ENCODE data around the gene CLSTN1.
A peak's percentile ranks its signal among the peaks of the same experiment; 100 is the strongest.
"Not testable (repeated sequence)": the region's sequence is repeated elsewhere in the genome, so short reads cannot be mapped to it uniquely, and the experiment has no call there.

The CLSTN1 gene

DNA sequence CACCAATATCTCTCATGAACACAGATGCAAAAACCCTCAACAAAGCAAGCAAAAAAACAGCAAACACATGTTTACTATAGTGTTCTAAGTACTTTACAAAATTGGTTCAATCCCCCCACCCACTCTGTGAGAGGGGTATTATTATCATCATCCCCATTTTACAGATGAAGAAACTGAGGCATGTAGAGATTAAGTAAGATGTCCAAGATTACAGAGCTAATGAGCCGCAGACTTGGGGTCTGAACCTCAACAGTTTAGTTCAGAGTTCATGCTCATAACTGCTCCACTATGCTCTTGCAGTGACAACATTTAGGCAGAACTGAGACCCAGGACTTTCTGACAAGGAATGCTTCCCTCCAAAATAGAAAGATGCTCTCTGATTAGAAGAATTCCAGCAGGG, 21.9 kb downstream of the CLSTN1 start:
- no peak for DNase-seq (ENCODE audit: low read depth in 1 of 2, low spot score in 1 of 2)

DNA sequence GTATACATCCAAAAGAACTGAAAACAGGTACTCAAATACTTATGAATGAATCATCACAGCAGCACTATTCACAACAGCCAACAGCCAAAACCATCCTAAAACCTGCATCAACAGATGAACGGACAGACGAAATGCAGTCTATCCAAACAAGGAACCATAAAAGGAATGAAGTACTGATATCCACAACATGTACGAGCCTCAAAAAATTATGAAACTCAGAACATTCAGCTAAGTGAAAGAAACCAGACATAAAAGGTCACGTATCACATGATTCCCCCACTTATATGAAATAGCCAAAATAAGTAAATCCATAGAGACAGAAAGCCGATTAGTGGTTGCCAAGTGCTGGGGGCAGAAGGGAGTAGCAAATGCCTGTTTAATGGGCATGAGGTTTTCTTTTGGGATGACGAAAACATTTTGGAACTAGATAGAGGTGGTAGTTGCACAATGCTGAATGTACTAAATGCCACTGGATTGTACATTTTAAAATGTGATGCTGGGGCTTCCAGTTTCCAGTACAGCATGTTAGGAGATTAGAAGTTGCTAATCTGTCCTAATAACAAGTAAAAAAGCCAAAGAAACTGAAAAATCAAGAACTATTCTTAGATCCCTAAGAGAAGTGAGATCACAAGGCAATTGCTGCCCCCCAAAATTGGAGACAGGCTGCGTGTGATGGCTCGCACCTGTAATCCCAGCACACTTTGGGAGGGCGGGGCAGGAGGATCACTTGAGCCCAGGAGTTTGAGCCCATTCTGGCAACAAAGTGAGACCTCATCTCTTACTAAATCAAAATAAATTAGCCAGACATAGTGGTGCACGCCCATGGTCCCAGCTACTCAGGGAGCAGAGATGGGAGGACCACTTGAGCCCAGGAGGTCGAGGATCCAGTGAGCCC, 25.3 kb downstream of the CLSTN1 start:
- DNase-seq (ENCODE audit: low read depth in 1 of 2, low spot score in 1 of 2): no peak

GRCh38 chr1:9797049-9797448, 26.7 kb downstream of the CLSTN1 start:
- no peak for DNase-seq (ENCODE audit: low read depth in 1 of 2, low spot score in 1 of 2)

DNA sequence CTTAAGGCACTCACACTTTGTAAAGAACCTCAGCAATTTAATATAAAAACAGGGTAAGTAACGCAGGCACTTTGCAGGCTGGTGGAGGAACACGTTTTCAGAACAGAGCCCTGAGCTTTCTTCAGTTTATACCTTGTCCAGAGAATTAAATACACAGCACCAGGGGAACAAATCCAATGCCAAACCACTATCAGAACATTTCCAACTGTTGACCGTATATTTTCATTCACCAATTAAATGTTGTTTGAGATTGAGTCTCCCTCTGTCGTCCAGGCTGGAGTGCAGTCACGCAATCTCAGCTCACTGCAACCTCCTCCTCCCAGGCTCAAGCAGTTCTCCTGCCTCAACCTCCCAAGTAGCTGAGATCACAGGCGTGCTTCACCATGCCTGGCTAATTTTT, 29.7 kb downstream of the CLSTN1 start:
- DNase-seq (ENCODE audit: low read depth in 1 of 2, low spot score in 1 of 2): no peak

DNA sequence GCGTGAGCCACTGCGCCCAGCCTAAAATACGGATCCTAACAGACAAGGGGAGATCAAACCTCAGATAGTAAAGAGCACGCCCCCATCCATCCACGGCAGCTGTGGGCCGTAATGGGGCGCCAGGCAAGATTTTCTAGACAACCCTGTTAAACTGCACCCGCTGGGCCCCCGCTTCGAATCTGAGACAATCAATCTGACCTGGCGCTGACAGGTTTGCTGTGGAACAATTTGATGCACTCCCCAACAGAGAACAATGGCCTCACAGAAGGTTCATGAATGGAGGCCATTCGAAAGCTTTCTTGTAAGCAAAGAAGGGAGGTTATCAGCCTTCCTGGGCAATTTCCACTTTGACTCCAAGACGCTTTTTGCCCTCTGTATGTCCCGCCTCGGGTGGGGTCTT, 30.5 kb downstream of the CLSTN1 start:
- no peak for DNase-seq (ENCODE audit: low read depth in 1 of 2, low spot score in 1 of 2)

- DNase-seq (ENCODE audit: low read depth in 1 of 2, low spot score in 1 of 2): no peak
Measured at GRCh38 chr1:9792156-9793042, 31.4 kb downstream of the CLSTN1 start.

DNA sequence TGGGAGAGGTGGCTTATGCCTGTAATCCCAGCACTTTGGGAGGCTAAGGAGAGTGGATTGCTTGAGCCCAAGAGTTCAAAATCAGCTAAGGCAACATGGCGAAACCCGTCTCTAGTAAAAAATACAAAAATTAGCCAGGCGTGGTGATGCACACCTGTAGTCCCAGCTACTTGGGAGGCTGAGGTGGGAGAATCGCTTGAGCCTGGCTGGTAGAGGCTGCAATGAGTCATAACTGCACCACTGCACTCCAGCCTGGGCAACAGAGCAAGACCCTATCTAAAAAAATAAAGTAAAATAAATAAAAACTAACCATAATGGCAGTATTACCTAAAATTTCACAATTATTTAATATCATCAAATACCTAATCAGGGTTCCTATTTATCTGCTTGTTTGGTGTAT, 34.1 kb downstream of the CLSTN1 start:
- not testable (repeated sequence) for DNase-seq (ENCODE audit: low read depth in 1 of 2, low spot score in 1 of 2)

DNA sequence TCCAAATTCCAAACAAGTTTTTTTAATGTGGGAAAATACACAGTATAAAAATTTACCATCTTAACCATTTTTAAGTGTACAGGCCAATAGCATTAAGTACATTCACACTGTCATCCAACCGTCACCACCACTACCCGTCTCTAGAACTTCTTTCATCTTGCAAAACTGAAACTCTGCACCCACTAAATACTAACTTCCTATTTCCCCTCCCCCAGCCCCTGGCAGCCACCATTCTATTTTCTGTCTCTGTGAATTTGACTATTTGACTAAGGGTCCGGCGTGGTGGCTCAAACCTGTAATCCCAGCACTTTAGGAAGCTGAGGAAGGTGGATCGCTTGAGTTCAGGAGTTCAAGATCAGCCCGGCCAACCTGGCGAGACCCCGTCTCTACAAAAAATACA, 36.1 kb downstream of the CLSTN1 start:
- peak; percentile 15 to 49 for DNase-seq (ENCODE audit: low read depth in 1 of 2, low spot score in 1 of 2)

DNA sequence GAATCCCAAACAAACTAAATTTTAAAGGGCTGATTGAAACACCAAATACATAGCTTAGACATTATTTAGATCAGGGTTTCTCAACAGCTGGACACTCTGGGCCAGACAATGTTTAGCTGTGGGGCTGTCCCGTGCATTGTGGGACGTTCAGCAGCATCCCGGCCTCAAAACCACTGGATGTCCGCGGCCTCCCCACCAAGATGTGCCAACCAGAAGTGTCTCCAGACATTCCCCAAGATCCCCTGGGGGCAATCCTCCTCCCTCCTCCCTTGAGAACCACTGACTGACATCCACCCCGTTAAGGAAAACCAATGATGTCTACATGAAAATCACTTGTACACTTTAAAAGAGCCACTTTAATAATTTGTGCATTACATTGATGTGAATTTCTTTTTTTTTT, 38.4 kb downstream of the CLSTN1 start:
- no peak for DNase-seq (ENCODE audit: low read depth in 1 of 2, low spot score in 1 of 2)

- peak in 1 of 2 donors; percentile 61 for DNase-seq (ENCODE audit: low read depth in 1 of 2, low spot score in 1 of 2)
Measured at GRCh38 chr1:9784508-9785133, 39.1 kb downstream of the CLSTN1 start.

GRCh38 chr1:9782897-9783296, 40.9 kb downstream of the CLSTN1 start:
- DNase-seq (ENCODE audit: low read depth in 1 of 2, low spot score in 1 of 2): no peak

DNA sequence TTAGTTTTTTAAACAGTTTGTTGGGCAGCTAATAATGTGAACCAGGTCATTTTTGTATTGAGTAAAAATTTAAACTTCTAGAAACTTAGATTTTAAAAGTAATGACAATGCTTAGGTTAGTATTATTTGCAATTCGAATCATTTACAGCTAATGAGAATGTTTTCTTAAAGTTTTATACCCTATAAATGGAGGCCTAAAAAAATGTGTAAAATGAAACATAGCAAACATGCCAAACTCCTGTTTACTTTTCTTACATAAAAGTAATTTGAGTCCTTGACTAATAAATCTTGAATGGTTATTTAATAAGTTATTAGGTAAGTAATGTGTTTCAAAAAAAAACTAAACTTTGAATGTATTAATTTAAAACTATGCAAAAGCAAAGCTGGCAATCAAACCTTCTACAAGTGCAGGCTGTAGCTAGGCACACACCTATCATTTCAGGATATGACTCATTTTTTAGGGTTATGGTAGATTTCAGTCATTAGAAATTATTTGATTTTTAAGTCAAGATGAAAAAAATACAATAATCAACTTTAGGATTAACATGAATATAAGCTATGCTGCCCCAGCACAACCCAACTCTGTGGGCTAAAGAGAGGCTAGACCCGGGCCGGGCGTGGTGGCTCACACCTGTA, 41.5 kb downstream of the CLSTN1 start:
- no peak for DNase-seq (ENCODE audit: low read depth in 1 of 2, low spot score in 1 of 2)

DNA sequence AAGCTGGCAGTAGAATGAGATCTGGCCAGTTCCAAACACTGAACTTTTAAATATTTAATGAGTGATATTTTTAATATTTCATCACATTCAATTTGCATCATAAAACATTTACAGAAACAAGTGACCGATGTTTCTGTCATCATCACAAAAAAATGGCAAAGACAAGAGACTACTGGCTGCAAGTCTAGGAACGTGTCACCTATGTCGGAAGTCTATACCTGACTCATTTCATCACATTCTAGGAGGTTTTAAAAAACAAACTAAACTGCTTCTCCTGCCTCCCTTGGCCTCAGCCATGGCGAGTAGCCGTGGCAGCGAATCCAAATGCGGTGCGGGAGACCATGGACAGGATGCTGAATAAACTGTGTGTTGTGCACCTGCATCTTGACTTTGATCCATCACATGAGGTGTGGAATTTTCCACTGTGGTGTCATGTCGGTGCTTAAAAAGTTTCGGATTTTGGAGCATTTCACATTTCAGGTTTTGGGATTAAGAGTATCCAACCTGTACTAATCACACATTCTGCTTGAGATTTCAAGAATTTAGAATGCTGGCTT, 43.1 kb downstream of the CLSTN1 start:
- DNase-seq (ENCODE audit: low read depth in 1 of 2, low spot score in 1 of 2): no peak

GRCh38 chr1:9778905-9779304, 44.9 kb downstream of the CLSTN1 start:
- no peak for DNase-seq (ENCODE audit: low read depth in 1 of 2, low spot score in 1 of 2)

DNA sequence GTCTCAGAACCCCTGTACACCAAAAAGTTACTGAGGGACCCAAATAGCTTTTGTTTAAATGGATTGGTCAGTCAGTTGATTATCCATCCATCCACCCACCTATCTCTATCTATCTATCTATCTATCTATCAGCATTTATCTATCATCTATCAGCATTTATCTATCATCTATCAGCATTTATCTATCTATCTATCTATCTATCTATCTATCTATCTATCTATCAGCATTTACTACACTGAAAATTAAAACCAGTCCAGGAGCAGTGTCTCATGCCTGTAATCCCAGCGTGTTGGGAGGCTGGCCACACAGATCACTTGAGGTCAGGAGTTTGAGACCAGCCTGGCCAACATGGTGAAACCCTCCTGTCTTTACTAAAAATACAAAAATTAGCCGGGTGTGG, 47.1 kb downstream of the CLSTN1 start:
- no peak for DNase-seq (ENCODE audit: low read depth in 1 of 2, low spot score in 1 of 2)

DNA sequence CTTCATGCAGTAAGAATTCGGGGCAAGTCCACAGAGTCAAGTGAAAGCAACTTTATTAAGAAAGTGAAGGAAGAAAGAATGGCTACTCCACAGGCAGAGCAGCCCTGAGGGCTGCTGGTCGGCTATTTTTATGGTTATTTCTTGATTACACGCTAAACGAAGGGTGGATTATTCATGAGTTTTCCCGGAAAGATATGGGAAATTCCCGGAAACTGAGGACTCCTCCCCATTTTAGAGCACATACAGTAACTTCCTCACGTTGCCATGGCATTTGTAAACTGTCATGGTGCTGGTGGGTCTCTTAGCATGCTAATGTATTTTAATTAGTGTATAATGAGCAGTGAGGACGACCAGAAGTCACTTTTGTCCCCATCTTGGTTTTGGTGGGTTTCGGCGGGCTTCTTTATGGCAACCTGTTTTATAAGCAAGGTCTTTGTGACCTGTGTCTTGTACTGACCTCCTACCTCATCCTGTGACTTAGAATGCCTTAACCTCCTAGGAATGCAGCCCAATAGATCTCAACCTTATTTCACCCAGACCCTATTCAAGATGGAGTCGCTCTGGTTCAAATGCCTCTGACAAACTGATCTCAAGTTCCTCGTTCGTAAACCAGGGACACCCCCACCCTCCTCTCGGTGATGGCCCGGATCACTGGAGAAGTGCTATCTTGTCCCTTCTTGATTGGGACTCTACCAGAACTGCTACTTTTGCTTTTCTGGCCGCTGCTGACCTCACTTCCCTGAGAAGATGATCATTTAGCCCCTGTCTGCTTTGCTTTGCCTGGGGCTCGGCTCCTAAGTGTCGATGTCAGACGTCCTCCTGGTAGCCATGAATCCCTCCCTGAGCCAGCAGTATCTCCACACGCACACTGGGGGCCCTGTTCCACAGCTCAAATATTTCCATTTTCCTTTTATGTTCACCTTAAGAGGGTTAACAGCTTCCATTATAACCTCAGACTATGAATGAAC, 48.8 kb downstream of the CLSTN1 start:
- no peak for DNase-seq (ENCODE audit: low read depth in 1 of 2, low spot score in 1 of 2)

DNA sequence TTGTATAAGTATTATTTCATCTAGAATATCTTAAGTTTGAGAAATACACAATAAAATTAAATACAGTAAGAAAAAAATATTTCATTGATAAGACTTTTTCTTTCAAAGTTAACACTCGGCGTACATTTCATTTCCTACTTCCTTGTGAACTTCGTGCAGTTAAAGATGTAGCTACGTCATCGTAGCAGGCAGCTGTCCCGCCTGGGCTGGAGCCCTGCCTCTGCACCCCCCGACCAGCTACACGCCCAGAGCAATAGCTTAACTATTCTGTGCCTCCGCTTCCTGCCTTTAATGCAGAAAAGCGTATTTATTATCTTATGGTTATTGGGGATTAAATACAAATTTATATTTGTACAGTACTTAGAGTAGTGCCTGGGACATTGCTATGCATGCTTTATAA, 53.5 kb downstream of the CLSTN1 start:
- no peak for DNase-seq (ENCODE audit: low read depth in 1 of 2, low spot score in 1 of 2)

GRCh38 chr1:9768983-9769382, 54.8 kb downstream of the CLSTN1 start:
- DNase-seq (ENCODE audit: low read depth in 1 of 2, low spot score in 1 of 2): no peak

DNA sequence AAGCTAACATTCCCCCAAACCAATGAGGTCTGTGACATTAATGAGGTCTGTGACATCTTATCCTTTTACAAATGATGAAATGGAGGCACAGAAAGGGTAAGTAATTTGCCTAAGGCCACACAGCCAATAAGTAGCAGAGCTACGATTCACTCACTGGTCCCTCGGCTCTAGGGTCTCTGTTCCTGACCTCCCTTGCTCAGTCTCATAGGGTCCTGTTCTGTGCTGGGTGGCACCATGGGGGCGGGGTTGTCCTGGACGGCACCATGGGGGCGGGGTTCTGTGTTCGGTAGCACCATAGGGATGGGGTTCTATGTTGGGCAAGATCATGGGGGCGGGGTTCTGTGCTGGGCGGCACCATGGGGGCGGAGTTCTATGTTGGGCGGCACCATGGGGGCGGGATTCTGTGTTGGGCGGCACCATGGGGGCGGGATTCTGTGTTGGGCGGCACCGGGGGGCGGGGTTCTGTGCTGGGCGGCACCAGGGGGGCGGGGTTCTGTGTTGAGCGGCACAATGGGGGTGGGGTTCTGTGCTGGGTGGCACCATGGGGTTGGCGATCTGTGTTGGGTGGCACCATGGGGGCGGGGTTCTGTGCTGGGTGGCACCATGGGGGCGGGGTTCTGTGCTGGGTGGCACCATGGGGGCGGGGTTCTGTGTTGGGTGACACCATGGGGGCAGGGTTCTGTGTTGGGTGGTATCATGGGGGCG, 55.6 kb downstream of the CLSTN1 start:
- no peak for DNase-seq (ENCODE audit: low read depth in 1 of 2, low spot score in 1 of 2)

All from activated CD4-positive, alpha-beta T cell treated with anti-CD3 and anti-CD28 coated beads, Interleukin-2, amount 50 U/mL, for 24 hours (primary cell).